ENCODE results near the gene SLC9A8. TPM values are rescaled to one million over a fixed set of nuclear protein-coding genes. Genes with fewer than 3 reads are reported as not detected.

SLC9A8 gene
- total and polyA plus RNA-seq, 2 of the 4 experiments (the other 2 are of a cell fraction): 4.1 to 5.0 TPM

- peaks cover 3% of the 10 kb centered on the region; the same call in 1 of the 2 replicates for H3K9me3 ChIP-seq (ENCODE audit: control insufficient read depth, insufficient read depth, low read length)
- no peak overlapping the region for H4K91ac ChIP-seq (ENCODE audit: insufficient read depth, low read depth, low read length)
- H3K79me1 ChIP-seq (ENCODE audit: low read depth in 1 of 2, low read length in 2 of 2): peaks cover 2% of the 10 kb centered on the region in 2 experiments; a peak in 2 of 4 replicates
- H3K23ac ChIP-seq (ENCODE audit: low read depth, low read length): no peak overlapping the region
- no peak overlapping the region for H2AK9ac ChIP-seq (replicated peaks; ENCODE audit: low read depth, low read length, poor library complexity)
- no TSS peak for BruUV-seq (replicated peaks)
- H2BK5ac ChIP-seq (ENCODE audit: low read depth, low read length, poor library complexity, severe bottlenecking): no peak overlapping the region
- H3K56ac ChIP-seq (ENCODE audit: extremely low read depth, insufficient read depth, low read length): no peak overlapping the region
- no peak for DNase-seq
- H4K8ac ChIP-seq (ENCODE audit: low read depth in 2 of 2, low read length in 2 of 2): no peak overlapping the region
- H2AFZ ChIP-seq (replicated peaks; ENCODE audit: low read length, poor library complexity): no peak overlapping the region
- H3K36me3 ChIP-seq (ENCODE audit: control insufficient read depth, insufficient read depth, low read length): peaks cover 14% of the 10 kb centered on the region
- no peak for ATAC-seq (ENCODE audit: low read depth)
- H2BK20ac ChIP-seq (ENCODE audit: low read depth, low read length): no peak overlapping the region
- H3K4ac ChIP-seq (ENCODE audit: low read depth, low read length): no peak overlapping the region
- no peak overlapping the region for H4K5ac ChIP-seq (ENCODE audit: low read depth, low read length)
- H3K27ac ChIP-seq (ENCODE audit: insufficient read depth, low read length): no peak overlapping the region
- intact Hi-C loops (cut with micrococcal nuclease) (loop anchor here (5.0 kb wide), 1 partner anchor 303 kb away; no protein-coding TSS in a partner anchor), dilution Hi-C loops (cut with HindIII; ENCODE audit: low sequenced_read_pairs, unreplicated experiment) (no loop called here), in situ Hi-C loops (cut with MboI; ENCODE audit: low sequenced_read_pairs) (loop anchor here (5.0 kb wide), 1 partner anchor 233 kb away; no protein-coding TSS in a partner anchor)
- TF ChIP-seq RCOR1 (IDR thresholded peaks at IDR 0.05; ENCODE audit: insufficient replicate concordance, low read length) (no peak), SMC3 (IDR thresholded peaks at IDR 0.05; ENCODE audit: low read depth, low read length) (no peak), POLR2A (IDR thresholded peaks at IDR 0.05; ENCODE audit: low read depth, low read length) (no peak), NFE2L2 (IDR thresholded peaks at IDR 0.05; ENCODE audit: low read depth, low read length) (no peak), USF2 (IDR thresholded peaks at IDR 0.05; ENCODE audit: low read depth, low read length) (no peak), MAFK (IDR thresholded peaks at IDR 0.05; ENCODE audit: low read depth, low read length) (no peak), RAD21 (IDR thresholded peaks at IDR 0.05; ENCODE audit: low read length) (no peak), CHD1 (IDR thresholded peaks at IDR 0.05; ENCODE audit: low read depth, low read length) (no peak), MAZ (IDR thresholded peaks at IDR 0.05; ENCODE audit: borderline replicate concordance, low read depth, low read length) (no peak), ELK1 (IDR thresholded peaks at IDR 0.05; ENCODE audit: borderline replicate concordance, low read depth, low read length) (no peak)
- H3K9me1 ChIP-seq (ENCODE audit: insufficient read depth, low read length): no peaks in the 10 kb centered on the region
- H3K18ac ChIP-seq (ENCODE audit: low read depth, low read length): no peak overlapping the region
- ChIA-PET POLR2A (ENCODE audit: unreplicated experiment) (no interaction called here), CTCF (interaction anchor here (2.0 kb wide), 1 partner anchor 233 kb away, joined by 10 read pairs; no protein-coding TSS in a partner anchor)
- H3K27me3 ChIP-seq (ENCODE audit: control insufficient read depth, insufficient read depth, low read length): no peaks in the 10 kb centered on the region
- no peaks in the 10 kb centered on the region for H4K20me1 ChIP-seq (ENCODE audit: insufficient read depth, low read length)
- no peak overlapping the region for H2BK15ac ChIP-seq (ENCODE audit: low read depth, low read length)
- H2AK5ac ChIP-seq (ENCODE audit: low read depth, low read length): no peak overlapping the region
- WGBS, 2 experiments (ENCODE audit: extremely low coverage in 2 of 2, insufficient read length in 1 of 2): no CpG with 5 or more reads among the region's 1 CpG
- no peak overlapping the region for H2BK120ac ChIP-seq (ENCODE audit: low read depth, low read length)
- H3K4me1 ChIP-seq (ENCODE audit: control insufficient read depth, insufficient read depth, low read length): peaks cover 2% of the 10 kb centered on the region; the same call in 1 of the 2 replicates
- H3K4me3 ChIP-seq (ENCODE audit: insufficient read depth, low read depth, low read length): no peak overlapping the region
- no peak overlapping the region for H3K9ac ChIP-seq (ENCODE audit: low read depth, low read length)
- no peak overlapping the region for H3K4me2 ChIP-seq (ENCODE audit: low read depth, low read length)
- no peak overlapping the region for H3K14ac ChIP-seq (replicated peaks; ENCODE audit: low read depth, low read length)
These were observed 32.4 kb downstream of the SLC9A8 start for GRCh38 chr20:49845060-49845459.
